OCI-LY7 (cell line): ENCODE results near the gene PITPNC1. TPM values are rescaled to one million over a fixed set of nuclear protein-coding genes. Genes with fewer than 3 reads are reported as not detected.

ENCODE experiments used
- BruUV-seq: library from RNA; stranded (reverse); fragments of 400-500 nt; replicated peaks from 2 replicates; lab custom pipeline; 2021; lab: Mats Ljungman, UMichigan
- CTCF ChIA-PET: fragments of 300-600 bp; sonication (Branson Sonifier 250); formaldehyde crosslinking; loops from one replicate; lab custom pipeline; 2022; ENCODE audit warnings: antibody characterized with exemption; ENCODE audit not compliant: unreplicated experiment; lab: Charles Lee
- POLR2A ChIA-PET: fragments of 300-600 bp; sonication (Branson Sonifier 250); formaldehyde crosslinking; loops from one replicate; lab custom pipeline; 2022; ENCODE audit warnings: antibody characterized with exemption; lab: Charles Lee
- DNase-seq: peaks from one replicate; pipeline ENCODE4 v3.0.0-alpha.2; 2015; ENCODE audit warnings: low spot score
- H2AFZ ChIP-seq: fragments of 200-600 bp; sonication (generic), shearing (Covaris generic); 2 replicates; pipeline ENCODE4 v1.6.1; 2014; ENCODE audit warnings: mild to moderate bottlenecking, antibody characterized with exemption, low read length, moderate library complexity
- H3K27ac ChIP-seq: fragments of 200-600 bp; sonication (generic); 2 replicates; pipeline ENCODE4 v1.5.1; 2014; ENCODE audit warnings: mixed run types, low read depth, mild to moderate bottlenecking, moderate library complexity, low read length, inconsistent platforms; ENCODE audit not compliant: poor library complexity, severe bottlenecking
- H3K36me3 ChIP-seq: fragments of 200-600 bp; sonication (generic); 2 replicates; pipeline ENCODE4 v1.6.1; 2014; ENCODE audit warnings: mild to moderate bottlenecking, antibody characterized with exemption, low read length, moderate library complexity, mixed read lengths; ENCODE audit not compliant: insufficient read depth
- H3K4me1 ChIP-seq: fragments of 200-600 bp; sonication (generic); 2 replicates; pipeline ENCODE4 v1.5.1; 2014; ENCODE audit warnings: mild to moderate bottlenecking, low read length; ENCODE audit not compliant: insufficient read depth, poor library complexity, severe bottlenecking
- H3K4me2 ChIP-seq: fragments of 200-600 bp; sonication (generic); 2 replicates; pipeline ENCODE4 v1.6.1; 2014; ENCODE audit warnings: mild to moderate bottlenecking, low read length
- H3K4me3 ChIP-seq: fragments of 200-600 bp; sonication (generic); 2 replicates; pipeline ENCODE4 v1.5.1; 2014; ENCODE audit warnings: mild to moderate bottlenecking, low read depth, low read length; ENCODE audit not compliant: poor library complexity, severe bottlenecking
- H3K79me2 ChIP-seq: fragments of 200-600 bp; sonication (generic); 2 replicates; pipeline ENCODE4 v1.6.1; 2016; ENCODE audit warnings: low read depth, mild to moderate bottlenecking, low read length, moderate library complexity, mixed read lengths; ENCODE audit not compliant: insufficient read depth
- H3K9me2 ChIP-seq: fragments of 200-600 bp; sonication (generic); 2 replicates; pipeline ENCODE4 v1.6.1; 2016; ENCODE audit warnings: mild to moderate bottlenecking, low read length, mixed read lengths; ENCODE audit not compliant: insufficient read depth
- H3K9me3 ChIP-seq: fragments of 200-600 bp; sonication (generic); 2 replicates; pipeline ENCODE4 v1.6.1; 2014; ENCODE audit warnings: mild to moderate bottlenecking, mixed run types, low read length, mixed read lengths
- H4K20me1 ChIP-seq: fragments of 200-600 bp; sonication (generic); 2 replicates; pipeline ENCODE4 v1.6.1; 2014; ENCODE audit warnings: mild to moderate bottlenecking, antibody characterized with exemption, low read length, moderate library complexity, mixed read lengths; ENCODE audit not compliant: insufficient read depth
- CTCF ChIP-seq: fragments of 200-600 bp; sonication (generic); conservative IDR thresholded peaks from 2 replicates; pipeline ENCODE4 v1.5.1; 2014; ENCODE audit warnings: mild to moderate bottlenecking, antibody characterized with exemption, low read length, moderate library complexity, mixed read lengths
- EZH2phosphoT487 ChIP-seq: fragments of 200-600 bp; sonication (generic); IDR thresholded peaks from 2 replicates; pipeline ENCODE4 v1.6.1; 2018; ENCODE audit warnings: low read depth, borderline replicate concordance, mild to moderate bottlenecking, mixed run types, antibody characterized with exemption, low read length, moderate library complexity, mixed read lengths
- intact Hi-C: fragments of 100-400 bp; cut with micrococcal nuclease; formaldehyde crosslinking; loops from one replicate; pipeline ENCODE4 v1.10.0; 2022; ENCODE audit not compliant: unreplicated experiment
- total RNA-seq, 2 experiments: library from RNA; depleted of rRNA in 1 of 2; stranded (reverse); fragments of >200 nt in 1 of 2; shearing (Covaris generic) in 1 of 2; gene quantifications; 2 replicates each; pipeline ENCODE4 v1.2.3, GENCODE V29; 2014 to 2022

Gene PITPNC1
- total RNA-seq, 2 experiments from 2014 or later: 14.3 to 21.1 TPM

GRCh38 chr17:67509390-67510287 lies 132.6 kb downstream of the PITPNC1 start:
- Histone ChIP-seq H3K79me2 (no peaks in the 10 kb centered on the region), H3K9me2 (no peaks in the 10 kb centered on the region), H3K36me3 (no peaks in the 10 kb centered on the region), H3K4me2 (no peak overlapping the region), H4K20me1 (no peaks in the 10 kb centered on the region), H3K4me3 (no peak overlapping the region), H3K27ac (no peak overlapping the region), H3K9me3 (no peaks in the 10 kb centered on the region), H2AFZ (no peak overlapping the region), H3K4me1 (peaks cover 2% of the 10 kb centered on the region)
- BruUV-seq: no TSS peak
- intact Hi-C loops: no loop called here
- no peak for DNase-seq
- ChIA-PET CTCF (no interaction called here), POLR2A (no interaction called here)
- no peak for TF ChIP-seq EZH2phosphoT487

- no peaks in the 10 kb centered on the region for H3K9me3 ChIP-seq
- DNase-seq: no peak
- no peak overlapping the region for H2AFZ ChIP-seq
- POLR2A ChIA-PET: interaction anchor here (0.9 kb wide), 1 partner anchor 10 kb away, joined by 3 read pairs; no protein-coding TSS in a partner anchor
- no peaks in the 10 kb centered on the region for H4K20me1 ChIP-seq
- no peaks in the 10 kb centered on the region for H3K36me3 ChIP-seq
- no peak overlapping the region for H3K4me3 ChIP-seq
- TF ChIP-seq CTCF: no peak
- no peak for TF ChIP-seq EZH2phosphoT487
- no TSS peak for BruUV-seq
- H3K27ac ChIP-seq: no peak overlapping the region
- intact Hi-C loops: no loop called here
- H3K79me2 ChIP-seq: no peaks in the 10 kb centered on the region
- CTCF ChIA-PET: no interaction called here
- no peak overlapping the region for H3K4me2 ChIP-seq
- peaks cover 11% of the 10 kb centered on the region for H3K4me1 ChIP-seq
- H3K9me2 ChIP-seq: no peaks in the 10 kb centered on the region
Observed at GRCh38 chr17:67511012-67511411, 133.9 kb downstream of the PITPNC1 start.

GRCh38 chr17:67511804-67512203 lies 134.7 kb downstream of the PITPNC1 start:
- H3K79me2 ChIP-seq: no peaks in the 10 kb centered on the region
- no peaks in the 10 kb centered on the region for H3K9me2 ChIP-seq
- no peak overlapping the region for H3K4me2 ChIP-seq
- intact Hi-C loops: no loop called here
- H3K36me3 ChIP-seq: no peaks in the 10 kb centered on the region
- no peak overlapping the region for H3K27ac ChIP-seq
- no peaks in the 10 kb centered on the region for H3K9me3 ChIP-seq
- CTCF ChIA-PET: no interaction called here
- DNase-seq: no peak
- TF ChIP-seq EZH2phosphoT487: no peak
- TF ChIP-seq CTCF: no peak
- peaks cover 11% of the 10 kb centered on the region for H3K4me1 ChIP-seq
- no peaks in the 10 kb centered on the region for H4K20me1 ChIP-seq
- no peak overlapping the region for H2AFZ ChIP-seq
- H3K4me3 ChIP-seq: no peak overlapping the region
- no TSS peak for BruUV-seq
- POLR2A ChIA-PET: interaction anchor here (0.9 kb wide), 1 partner anchor 11 kb away, joined by 3 read pairs; no protein-coding TSS in a partner anchor
